H54 (cell line): ENCODE data around the gene IMPG1.
A peak's percentile ranks its signal among the peaks of the same experiment; 100 is the strongest.
"Not testable (repeated sequence)": the region's sequence is repeated elsewhere in the genome, so short reads cannot be mapped to it uniquely, and the experiment has no call there.

Experiments used
- DNase-seq: peaks from one replicate; pipeline ENCODE4 v3.0.0; 2011; ENCODE audit warnings: low spot score, mixed read lengths; ENCODE audit not compliant: insufficient read length
- FAIRE-seq: peaks from 3 replicates; lab custom pipeline; 2011; peaks lifted over from hg19 to GRCh38; lab: Jason Lieb, UNC
- POLR2A ChIP-seq: IDR thresholded peaks from 2 replicates; pipeline ENCODE4 v1.6.1; 2011; ENCODE audit warnings: low read depth, mild to moderate bottlenecking, low read length

The IMPG1 gene

DNA sequence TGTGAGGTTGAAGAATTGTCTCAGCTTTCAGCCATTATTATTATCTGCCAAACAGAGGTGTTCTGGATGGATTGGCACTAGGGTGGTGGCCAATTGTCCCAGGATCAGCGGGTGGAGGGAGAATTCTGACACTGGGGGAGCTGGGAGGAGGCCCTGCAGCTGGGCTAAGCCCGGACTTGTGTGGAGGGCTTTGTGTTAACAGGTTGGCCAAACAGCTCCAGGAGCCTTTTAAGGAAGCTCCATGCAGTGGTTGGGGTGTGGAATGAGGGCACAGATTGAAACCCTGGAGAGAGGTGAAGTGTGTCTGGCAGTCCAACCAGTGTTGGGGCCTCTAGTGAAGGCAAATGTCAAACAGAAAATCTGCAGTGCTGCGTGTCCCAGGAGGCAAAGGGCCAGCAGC, 135.8 kb downstream of the IMPG1 start:
- no peak for TF ChIP-seq POLR2A
- DNase-seq (no peak), FAIRE-seq (no peak)

DNA sequence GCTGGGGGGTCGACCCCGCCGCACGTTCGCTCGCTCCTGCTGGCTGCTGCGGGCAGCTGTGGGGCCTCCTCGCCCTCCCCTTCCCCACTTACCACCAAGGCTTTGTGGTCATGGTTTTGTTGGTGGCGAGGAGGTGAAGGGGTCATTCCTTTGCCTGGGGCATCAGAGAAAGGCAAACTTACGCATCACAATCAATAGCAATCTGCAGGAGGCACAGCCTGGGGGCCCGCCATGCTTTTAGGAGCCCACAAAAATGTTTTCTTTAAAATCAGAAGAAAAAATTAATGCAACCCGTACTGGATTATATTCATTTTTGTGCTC, 137.0 kb downstream of the IMPG1 start:
- FAIRE-seq (no peak), DNase-seq (no peak)
- TF ChIP-seq POLR2A, result no peak

DNA sequence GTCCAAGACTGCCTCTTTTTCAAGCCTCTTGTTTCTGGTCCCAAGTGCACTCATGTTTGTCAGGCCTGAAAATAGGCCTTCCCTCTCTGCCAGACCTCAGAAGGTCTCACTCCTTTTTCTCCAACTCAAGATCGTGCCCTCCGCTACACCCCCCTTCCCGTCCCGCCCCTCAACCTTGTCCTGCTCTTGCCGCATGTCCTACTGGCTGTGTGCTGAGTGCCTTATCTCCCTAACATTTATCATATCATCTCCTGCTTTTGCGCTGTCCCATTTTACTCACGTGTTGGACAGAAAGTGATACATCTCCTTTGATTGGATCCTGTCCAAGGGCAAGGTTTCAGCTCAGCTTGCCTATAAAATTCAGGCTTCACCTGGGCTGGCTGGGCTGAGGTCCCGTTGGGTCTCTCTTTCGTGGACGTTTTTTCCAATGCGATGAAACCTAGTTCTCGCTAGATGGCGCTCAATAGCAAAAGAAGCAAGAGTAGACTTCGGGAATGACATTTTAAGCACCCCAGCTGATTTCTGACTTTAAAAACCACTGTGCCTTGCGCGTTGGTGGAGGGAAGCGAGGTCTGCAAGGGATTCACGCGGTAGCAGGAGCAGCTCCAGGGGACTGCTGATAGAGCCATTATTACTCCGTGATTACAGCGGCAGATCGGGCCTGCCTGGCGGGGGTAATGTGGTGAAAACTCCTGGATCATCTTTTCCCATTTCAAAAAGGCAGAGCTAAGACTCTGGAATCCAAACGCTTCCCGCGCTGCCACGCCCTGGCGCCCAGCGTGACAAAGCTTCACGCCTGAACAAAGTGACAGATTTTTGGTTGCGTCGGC, 137.6 kb downstream of the IMPG1 start:
- FAIRE-seq (peak; percentile 94), DNase-seq (peak; percentile 42)
- TF ChIP-seq POLR2A, result no peak

DNA sequence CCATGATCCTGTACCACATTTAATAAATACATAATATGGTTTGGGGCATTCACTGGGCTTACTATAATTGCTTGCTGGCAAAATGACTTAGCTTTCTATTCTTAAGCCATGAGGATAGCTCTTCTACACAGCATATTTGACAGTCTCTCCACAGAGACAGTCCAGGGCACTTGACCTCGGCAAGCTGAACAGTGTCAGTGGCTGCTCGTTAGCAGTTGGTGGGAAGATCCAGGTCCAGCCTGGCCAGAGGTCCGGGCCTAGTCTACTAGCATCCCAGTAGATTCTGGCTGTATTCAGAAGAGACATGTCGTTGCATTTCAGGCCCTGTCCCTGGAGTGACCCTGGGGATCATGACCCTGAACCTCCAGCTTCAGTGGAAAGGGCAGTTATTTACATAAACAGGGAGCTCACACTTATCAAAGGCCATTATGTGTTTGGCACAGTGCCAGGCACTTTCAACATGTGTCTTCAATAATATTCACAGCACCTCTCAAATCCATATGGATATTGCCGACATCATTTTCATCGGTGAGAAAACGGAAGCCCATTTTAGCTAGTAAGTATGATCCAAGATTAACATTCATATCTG, 139.0 kb downstream of the IMPG1 start:
- no peak for TF ChIP-seq POLR2A
- FAIRE-seq (no peak), DNase-seq (no peak)

DNA sequence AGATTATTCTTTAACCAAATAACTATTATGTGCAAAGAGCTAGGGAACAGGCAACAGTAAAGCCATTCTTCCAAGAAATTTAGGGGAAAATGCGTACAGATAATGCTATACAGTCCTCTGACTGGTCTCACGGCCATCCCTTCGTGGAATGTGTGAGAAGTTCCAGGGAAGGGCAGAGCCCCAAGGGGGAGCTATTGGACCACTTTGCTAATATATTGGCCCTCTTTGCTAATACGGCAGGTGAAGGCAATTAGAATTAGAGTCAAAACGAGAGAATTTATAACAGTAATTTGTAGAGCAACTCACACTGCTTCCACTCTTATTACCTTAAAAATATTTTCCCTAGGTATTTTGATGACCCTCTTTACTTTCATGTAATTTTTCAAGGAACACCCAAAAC, 140.4 kb downstream of the IMPG1 start:
- FAIRE-seq (no peak), DNase-seq (no peak)
- no peak for TF ChIP-seq POLR2A

DNA sequence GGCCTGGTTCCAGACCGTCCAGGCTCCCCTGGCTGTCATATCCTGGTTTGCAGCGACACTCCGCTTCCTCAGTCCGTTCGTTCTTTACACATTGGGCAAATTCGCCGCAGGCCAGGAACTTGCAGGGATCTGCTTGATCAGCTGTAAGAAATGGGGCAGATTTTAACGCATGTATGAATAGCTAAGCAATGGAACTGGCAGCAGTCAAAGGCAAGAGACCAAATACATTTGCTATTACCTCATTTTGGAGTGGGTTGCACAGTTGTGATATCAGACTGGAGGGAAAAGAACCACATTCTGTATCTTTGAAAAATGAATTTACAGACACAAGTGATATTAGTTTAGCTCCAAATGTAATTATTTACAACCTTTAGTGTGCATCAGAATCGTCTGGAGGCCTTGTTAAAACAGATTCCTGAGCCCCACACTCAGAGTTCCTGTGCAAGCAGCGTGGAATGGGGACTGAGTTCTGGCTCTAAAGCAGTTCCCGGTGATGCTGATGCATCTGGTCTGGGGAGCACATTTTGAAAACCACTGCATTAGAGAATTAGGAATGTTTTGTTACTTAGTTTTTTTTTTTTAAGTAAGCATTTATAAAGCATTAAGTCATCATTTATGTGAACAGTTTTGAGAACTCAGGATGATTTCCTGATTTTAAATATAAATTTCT, 141.3 kb downstream of the IMPG1 start:
- FAIRE-seq (no peak), DNase-seq (no peak)
- no peak for TF ChIP-seq POLR2A

- TF ChIP-seq POLR2A, result no peak
- no peak for DNase-seq
- FAIRE-seq, result no peak
These were observed 145.9 kb downstream of the IMPG1 start for GRCh38 chr6:75926293-75927168.

DNA sequence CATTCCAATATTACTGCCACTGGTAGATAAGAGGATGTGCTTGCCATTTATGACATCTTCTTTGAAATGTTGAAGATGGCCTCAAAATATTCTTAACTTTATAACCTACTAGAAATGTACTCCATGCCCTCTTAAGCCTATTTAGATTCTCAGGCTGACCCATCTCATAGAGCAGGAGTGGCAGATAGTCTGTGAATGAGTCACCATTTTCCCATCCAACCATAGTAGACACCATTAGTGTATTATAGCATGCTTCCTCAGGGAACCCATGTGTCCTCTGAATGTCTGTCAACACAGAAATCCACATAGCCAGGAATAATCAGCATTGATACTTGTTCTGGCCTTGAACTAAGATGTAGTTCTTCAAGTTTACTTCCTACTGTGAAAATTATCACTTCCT, 150.2 kb downstream of the IMPG1 start:
- no peak for TF ChIP-seq POLR2A
- FAIRE-seq (peak; percentile 89), DNase-seq (no peak)

DNA sequence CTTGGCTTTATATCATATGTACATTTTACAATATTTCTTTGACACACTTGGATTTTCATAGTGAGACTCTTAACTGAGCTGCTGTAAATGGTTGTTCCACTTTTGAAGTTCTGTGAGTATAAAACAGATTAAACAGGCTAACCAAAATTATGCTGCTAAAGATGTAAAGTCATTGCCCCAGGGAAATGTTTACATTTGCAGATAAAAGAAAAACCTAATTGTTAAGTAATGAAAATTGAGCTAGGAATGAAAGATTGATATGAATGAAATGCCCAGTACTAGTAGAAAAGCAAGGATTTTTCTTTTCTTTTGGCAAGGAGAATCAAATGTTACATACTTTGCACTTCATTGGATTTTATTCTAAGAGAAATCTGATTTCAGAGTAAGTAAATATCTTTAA, 159.4 kb downstream of the IMPG1 start:
- FAIRE-seq, result no peak
- DNase-seq, result no peak
- no peak for TF ChIP-seq POLR2A

DNA sequence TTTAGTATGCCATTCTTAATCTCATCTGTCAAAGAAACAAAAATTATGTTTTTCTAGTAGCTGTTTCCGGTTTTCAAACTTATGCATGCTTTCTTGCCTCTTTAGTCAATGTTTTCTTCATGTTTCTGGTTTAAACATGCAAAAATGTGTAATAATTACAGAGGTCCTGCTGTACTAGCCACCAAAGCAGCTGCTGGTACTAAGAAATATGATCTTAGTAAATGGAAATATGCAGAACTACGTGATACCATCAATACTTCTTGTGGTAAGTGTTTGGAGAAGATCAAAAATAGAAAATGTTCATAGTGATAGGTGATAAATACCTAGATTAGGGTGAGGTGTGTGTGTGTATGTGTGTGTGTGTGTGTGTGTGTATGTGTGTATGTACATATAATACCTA, 165.0 kb downstream of the IMPG1 start:
- TF ChIP-seq POLR2A, result no peak
- FAIRE-seq (no peak), DNase-seq (no peak)

DNA sequence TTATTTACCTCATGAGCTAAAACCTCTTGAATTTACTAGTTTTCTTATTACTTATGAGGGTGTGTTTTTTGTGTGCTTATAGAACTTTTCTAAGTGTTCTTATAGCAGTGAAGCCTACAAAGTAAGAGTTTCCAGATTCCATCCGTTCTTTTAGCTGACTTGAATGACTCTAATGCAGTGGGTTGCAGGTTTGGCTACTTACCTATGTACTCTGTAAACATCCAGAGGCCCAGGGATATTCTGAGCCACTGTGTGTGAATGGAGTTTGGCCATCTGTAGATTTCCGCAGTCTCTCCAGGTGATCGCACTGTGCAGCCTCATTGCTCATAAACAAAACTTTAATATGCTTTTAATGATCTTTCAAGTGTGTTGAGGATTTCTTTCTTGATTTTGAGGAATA, 165.6 kb downstream of the IMPG1 start:
- no peak for TF ChIP-seq POLR2A
- DNase-seq (no peak), FAIRE-seq (no peak)

DNA sequence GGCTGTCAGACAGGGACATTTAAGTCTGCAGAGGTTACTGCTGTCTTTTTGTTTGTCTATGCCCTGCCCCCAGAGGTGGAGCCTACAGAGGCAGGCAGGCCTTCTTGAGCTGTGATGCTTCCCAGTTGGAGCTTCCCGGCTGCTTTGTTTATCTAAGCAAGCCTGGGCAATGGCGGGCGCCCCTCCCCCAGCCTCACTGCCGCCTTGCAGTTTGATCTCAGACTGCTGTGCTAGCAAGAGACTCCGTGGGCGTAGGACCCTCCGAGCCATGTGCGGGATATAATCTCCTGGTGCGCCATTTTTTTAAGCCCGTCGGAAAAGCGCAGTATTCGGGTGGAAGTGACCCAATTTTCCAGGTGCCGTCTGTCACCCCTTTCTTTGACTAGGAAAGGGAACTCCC, 167.3 kb downstream of the IMPG1 start:
- not testable (repeated sequence) for DNase-seq, FAIRE-seq

DNA sequence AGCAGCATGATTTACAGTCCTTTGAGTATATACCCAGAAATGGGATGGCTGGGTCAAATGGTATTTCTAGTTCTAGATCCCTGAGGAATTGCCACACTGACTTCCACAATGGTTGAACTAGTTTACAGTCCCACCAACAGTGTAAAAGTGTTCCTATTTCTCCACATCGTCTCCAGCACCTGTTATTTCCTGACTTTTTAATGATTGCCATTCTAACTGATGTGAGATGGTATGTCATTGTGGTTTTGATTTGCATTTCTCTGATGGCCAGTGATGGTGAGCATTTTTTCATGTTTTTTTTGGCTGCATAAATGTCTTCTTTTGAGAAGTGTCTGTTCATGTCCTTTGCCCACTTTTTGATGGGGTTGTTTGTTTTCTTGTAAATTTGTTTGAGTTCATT, 172.2 kb downstream of the IMPG1 start:
- not testable (repeated sequence) for DNase-seq, FAIRE-seq

- no peak for DNase-seq
- no peak for TF ChIP-seq POLR2A
- no peak for FAIRE-seq
These were observed 175.9 kb downstream of the IMPG1 start for GRCh38 chr6:75896526-75896925.

- FAIRE-seq (no peak), DNase-seq (no peak)
- TF ChIP-seq POLR2A, result no peak
These were observed 178.7 kb downstream of the IMPG1 start for GRCh38 chr6:75893776-75894152.
